Heart left ventricle (tissue), 13 donors: ENCODE results near the gene MELK.

Source experiments
- CTCF ChIP-seq, 12 donors: fragments of 200-600 bp; sonication (generic) in 4 of 12; IDR thresholded peaks; one replicate each; pipeline versions ENCODE4 v1.5.0 to v1.8.0; 2018 to 2022; ENCODE audit warnings: antibody characterized with exemption in 12 of 12, mild to moderate bottlenecking in 5 of 12
- POLR2A ChIP-seq, 2 donors: fragments of 450-650 bp; IDR thresholded peaks; one replicate each; pipeline ENCODE4 v1.6.1; 2017; ENCODE audit warnings: antibody characterized with exemption in 2 of 2, mild to moderate bottlenecking in 2 of 2, moderate library complexity in 2 of 2
- donor health status: ischemic (EF 13 %, LVEDD 7.1; RV severe dilation, severe dysfunction).
- donor health status: DM: no; HTN: yes; CAD: no.
- donor health status: DM: no; HTN: no; CAD: no.
- donor health status: ischemic (EF 25% LVEDD 6.9; RV normal size, moderate dysfunction).
- donor health status: ischemic (EF 25% LVEDD 5.7; RV mildly dilated, moderate dysfunction).
- donor health status: ischemic (EF 35%, LVEDD 5.7; RV mildly dilated, moderate dysfunction).
- donor health status: nonischemic (EF 11% LVEDD 7.7; RV severe dilation, severe dysfunction).
- donor health status: DM: yes; HTN: yes; CAD: no.
- donor health status: PGD.
- donor health status: ischemic (EF 29% LVEDD 5.4; RV normal size, mild dysfunction).
- donor health status: nonischemic (EF 23%, LVEDD 6.1; RV moderate dilation, normal function).

- TF ChIP-seq CTCF (IDR thresholded peaks at IDR 0.05) (no peak), POLR2A (IDR thresholded peaks at IDR 0.05) (no peak)
Measured at GRCh38 chr9:36665921-36666431, 93.3 kb downstream of the MELK start.
